SK-N-SH treated with all-trans-retinoic acid at 6 μM for 48 hours (cell line): ENCODE results near the gene PCDH12.

Experiments used
- CSDC2 ChIP-seq: fragments of 250-450 bp; sonication (Bioruptor Pico); IDR thresholded peaks from 2 replicates; pipeline ENCODE4 v1.5.0; 2020; ENCODE audit warnings: mild to moderate bottlenecking, moderate library complexity
- ESRRG ChIP-seq: fragments of 250-450 bp; sonication (Bioruptor Pico); IDR thresholded peaks from 2 replicates; pipeline ENCODE4 v1.6.1; 2021; ENCODE audit warnings: mild to moderate bottlenecking
- ISL1 ChIP-seq: fragments of 250-450 bp; sonication (Bioruptor Pico); IDR thresholded peaks from 2 replicates; pipeline ENCODE4 v2.1.2; 2022; ENCODE audit warnings: mild to moderate bottlenecking, moderate library complexity
- TCF4 ChIP-seq: fragments of 250-450 bp; sonication (Bioruptor Pico); IDR thresholded peaks from 2 replicates; pipeline ENCODE4 v1.8.0; 2021; ENCODE audit warnings: mild to moderate bottlenecking, moderate library complexity, borderline replicate concordance
- ZC3H10 ChIP-seq: fragments of 250-450 bp; sonication (Bioruptor Pico); IDR thresholded peaks from 2 replicates; pipeline ENCODE4 v1.5.1; 2021; ENCODE audit warnings: mild to moderate bottlenecking, moderate library complexity

DNA sequence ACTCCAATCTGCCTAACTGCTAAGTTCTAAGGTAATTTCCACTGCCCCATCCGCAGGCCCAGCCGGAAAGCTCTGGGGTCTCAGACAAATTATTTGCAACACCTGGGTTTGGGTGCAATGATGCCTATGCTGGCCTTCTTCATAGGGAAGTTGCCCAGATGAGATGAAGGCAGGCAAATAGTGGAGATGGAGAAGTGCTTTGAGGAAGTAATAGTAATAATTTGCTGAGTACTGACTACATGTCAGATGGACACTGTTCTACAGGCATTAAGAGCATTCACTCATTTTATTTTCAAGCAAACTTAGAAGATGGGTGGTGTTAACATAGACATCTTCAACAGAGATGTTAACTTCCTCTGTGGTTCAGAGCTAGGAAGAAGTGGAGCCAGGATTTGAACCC, 3.8 kb downstream of the PCDH12 start:
- TF ChIP-seq ZC3H10 (CRISPR knock-in tag) (no peak), ESRRG (CRISPR knock-in tag) (no peak), ISL1 (CRISPR knock-in tag) (no peak), TCF4 (no peak), CSDC2 (CRISPR knock-in tag) (no peak)
